ENCODE data around the gene HSPA14. TPM values are rescaled to one million over a fixed set of nuclear protein-coding genes. Genes with fewer than 3 reads are reported as not detected.

HSPA14 gene
- total and polyA plus RNA-seq, 2 of the 8 experiments (the other 6 are each of a cell fraction or from before 2014, with no cell fraction given): 20.5 to 36.4 TPM

DNA sequence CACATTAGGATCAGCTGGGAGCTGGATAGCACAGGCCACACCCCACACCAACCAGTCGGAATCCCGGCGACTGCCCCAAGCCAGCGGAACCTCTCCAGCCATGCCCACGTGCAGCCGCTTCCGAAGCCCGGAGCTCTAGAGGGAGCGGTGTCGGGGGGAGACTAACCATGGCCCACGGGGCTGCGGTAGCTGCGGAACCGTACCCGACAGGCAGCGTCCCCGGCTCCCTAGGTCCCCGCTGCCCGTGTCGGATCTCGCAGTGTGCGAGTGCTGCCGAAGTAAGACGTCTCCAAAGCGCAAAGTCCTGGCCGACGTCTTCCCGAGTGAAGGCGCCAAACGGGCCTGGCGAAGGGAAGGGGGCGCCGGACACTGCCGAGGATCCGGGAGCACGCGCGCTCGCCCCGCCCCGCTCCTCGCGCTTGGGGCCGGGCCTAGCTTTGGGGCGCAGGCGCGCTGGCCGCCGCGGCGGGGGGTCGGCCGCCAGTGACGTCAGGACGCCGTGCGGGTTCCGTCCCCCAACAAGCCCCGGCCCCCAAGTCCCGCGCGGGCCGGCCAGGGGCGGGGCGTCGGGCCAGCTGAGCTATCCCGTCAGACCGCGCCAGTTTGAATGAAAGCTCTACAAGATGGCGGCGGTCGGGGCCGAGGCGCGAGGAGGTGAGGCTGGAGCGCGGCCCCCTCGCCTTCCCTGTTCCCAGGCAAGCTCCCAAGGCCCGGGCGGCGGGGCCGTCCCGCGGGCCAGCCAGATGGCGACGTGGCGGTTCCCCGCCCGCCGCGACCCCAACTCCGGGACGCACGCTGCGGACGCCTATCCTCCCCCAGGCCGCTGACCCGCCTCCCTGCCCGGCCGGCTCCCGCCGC lies 40.4 kb downstream of the HSPA14 start, which contains the start of gene SUV39H2:
SUV39H2 (plus strand) TSS at position 601 of the 858 bp plus-strand sequence; CDS start at position 624, 23 bp downstream.
- peak within 1 kb of the TSS; percentile 21 for H2BK120ac ChIP-seq (replicated peaks; ENCODE audit: low read depth, low read length)
- H2BK12ac ChIP-seq (ENCODE audit: low read depth, low read length): peak within 1 kb of the TSS; percentile 73; the same call in 1 of the 2 replicates
- 0 out of 2 replicates have a peak within 1 kb of the TSS, but pooled peaks have one; percentile 60 for H2AFZ ChIP-seq (ENCODE audit: low read length)
- peaks cover 9 to 50% of the 10 kb centered on the region in 2 experiments for H3K79me2 ChIP-seq (ENCODE audit: control insufficient read depth in 1 of 2, insufficient read depth in 2 of 2, low read length in 2 of 2)
- H3K18ac ChIP-seq (ENCODE audit: extremely low read depth, low read length): peak within 1 kb of the TSS; percentile 97
- peaks cover 3 to 11% (median 7%) of the 10 kb centered on the region in 4 experiments; a peak in 6 of 7 replicates for H3K4me1 ChIP-seq (replicated peaks in 1 of 4; ENCODE audit: control insufficient read depth in 3 of 4, insufficient read depth in 4 of 4, low read length in 3 of 4)
- H2BK20ac ChIP-seq (ENCODE audit: low read length): no peak within 1 kb of the TSS
- H4K91ac ChIP-seq (replicated peaks; ENCODE audit: insufficient read length, low read length): peak within 1 kb of the TSS; percentile 93
- H2AK5ac ChIP-seq (ENCODE audit: low read depth, low read length): no peak within 1 kb of the TSS
- peak within 1 kb of the TSS; percentile 79 to 93 (median 88) for H3K4me3 ChIP-seq (ENCODE audit: extremely low read depth in 1 of 4, insufficient read depth in 2 of 4, low read depth in 3 of 4, low read length in 4 of 4)
- DNase-seq (ENCODE audit: low read depth in 1 of 2, low spot score in 2 of 2): peak; percentile 87 to 98
- 2% methylated on average over 79 of the region's 102 CpGs; no CpG with 5 or more reads in 1 of the 2 experiments for WGBS, 2 experiments (ENCODE audit: extremely low coverage in 1 of 2, insufficient coverage in 1 of 2, insufficient read length in 1 of 2, insufficient replicate concordance in 2 of 2, low coverage in 1 of 2, low lambda C conversion rate in 2 of 2, missing lambda C conversion rate in 1 of 2)
- peak within 1 kb of the TSS; percentile 92 to 99 (median 94) for H3K9ac ChIP-seq (replicated peaks in 1 of 4; ENCODE audit: extremely low read depth in 1 of 4, low read depth in 3 of 4, low read length in 3 of 4)
- ChIA-PET CTCF (ENCODE audit: partially characterized antibody) (interaction anchor here (0.8 to 3.3 kb wide), 6 partner anchors 11 to 221 kb away, joined by 3 to 19 read pairs (median 4); no protein-coding TSS in a partner anchor), POLR2A (ENCODE audit: partially characterized antibody) (interaction anchor here (0.5 to 2.3 kb wide), 23 partner anchors 10 to 693 kb away, joined by 3 to 32 read pairs (median 4); partner anchors contain the start of genes CDNF, DCLRE1C, HSPA14 and MEIG1)
- FAIRE-seq: no peak
- no peaks in the 10 kb centered on the region for H3K9me3 ChIP-seq (ENCODE audit: insufficient read depth in 2 of 2, low read depth in 1 of 2, low read length in 1 of 2)
- peak within 1 kb of the TSS; percentile 96 for H3K4ac ChIP-seq (replicated peaks; ENCODE audit: insufficient read length, low read depth, low read length)
- H3K27me3 ChIP-seq (replicated peaks in 1 of 4; ENCODE audit: control insufficient read depth in 3 of 4, extremely low read depth in 1 of 4, insufficient read depth in 3 of 4, low read length in 3 of 4): no peaks in the 10 kb centered on the region
- peak within 1 kb of the TSS; percentile 92 for H3K27ac ChIP-seq (ENCODE audit: low read depth, low read length)
- no peak within 1 kb of the TSS for H3K14ac ChIP-seq (ENCODE audit: insufficient read length)
- H2BK15ac ChIP-seq (ENCODE audit: low read length): no peak within 1 kb of the TSS
- peak within 1 kb of the TSS; percentile 68 to 80 for H3K4me2 ChIP-seq (ENCODE audit: insufficient read depth in 1 of 2, low read depth in 2 of 2, low read length in 2 of 2)
- no peak within 1 kb of the TSS for H3K23ac ChIP-seq (ENCODE audit: insufficient read length)
- H2BK5ac ChIP-seq (ENCODE audit: low read depth, low read length): peak within 1 kb of the TSS; percentile 90
- peaks cover 7% of the 10 kb centered on the region for H3K23me2 ChIP-seq (ENCODE audit: low read depth, low read length)
- peaks cover 0 to 10% (median 1%) of the 10 kb centered on the region in 4 experiments; a peak in 3 of 8 replicates for H3K36me3 ChIP-seq (ENCODE audit: control insufficient read depth in 2 of 4, insufficient read depth in 4 of 4, low read length in 3 of 4)
- peaks cover 8 to 13% of the 10 kb centered on the region in 2 experiments for H4K20me1 ChIP-seq (replicated peaks in 1 of 2; ENCODE audit: control insufficient read depth in 1 of 2, insufficient read depth in 2 of 2, low read length in 2 of 2)
- H3K56ac ChIP-seq (replicated peaks; ENCODE audit: insufficient read length, low read depth, low read length): peak within 1 kb of the TSS; percentile 97
- peak within 1 kb of the TSS; percentile 94 for H4K5ac ChIP-seq (ENCODE audit: insufficient read length, low read depth, low read length)
- peak within 1 kb of the TSS; percentile 93; the same call in 1 of the 2 replicates for H4K8ac ChIP-seq (ENCODE audit: extremely low read depth, insufficient read depth, low read length)
- no peaks in the 10 kb centered on the region; the same call in 1 of the 2 replicates for H3K79me1 ChIP-seq (ENCODE audit: low read depth, low read length)
- TF ChIP-seq YY1 (IDR thresholded peaks at IDR 0.05; ENCODE audit: low read depth, low read length) (peak; percentile 96), ZNF274 (IDR thresholded peaks at IDR 0.05; ENCODE audit: borderline replicate concordance, extremely low read depth, low read length) (no peak), PHF8 (conservative IDR thresholded peaks at IDR 0.05; ENCODE audit: low read depth, low read length) (peak; percentile 83), CREB1 (IDR thresholded peaks at IDR 0.05) (peak; percentile 87), BRCA1 (IDR thresholded peaks at IDR 0.05; ENCODE audit: low read depth, low read length) (0 out of 2 replicates have a peak, but pooled peaks have one; percentile 37), TAF1 (IDR thresholded peaks at IDR 0.05; ENCODE audit: low read depth, low read length) (peak; percentile 95), TBP (IDR thresholded peaks at IDR 0.05; ENCODE audit: low read depth, low read length) (peak; percentile 64), TAF7 (optimal IDR thresholded peaks at IDR 0.05; ENCODE audit: borderline replicate concordance, low read depth, low read length) (peak; percentile 91), KDM1A (IDR thresholded peaks at IDR 0.05; ENCODE audit: borderline replicate concordance, low read length) (no peak), SP1 (IDR thresholded peaks at IDR 0.05; ENCODE audit: low read depth, low read length) (0 out of 2 replicates have a peak, but pooled peaks have one; percentile 24)

Measured in H1 (cell line).